AG10803 (cell line): ENCODE data around the gene AVPR2.

Source experiments
- DNase-seq: peaks from one replicate; pipeline ENCODE4 v3.0.0; 2010; ENCODE audit warnings: low read depth
- H3K4me3 ChIP-seq: 2 replicates; pipeline ENCODE4 v1.5.1; 2011; ENCODE audit warnings: mild to moderate bottlenecking, low read length, control low read depth
- CTCF ChIP-seq: conservative IDR thresholded peaks from 2 replicates; pipeline ENCODE4 v1.5.1; 2011; ENCODE audit warnings: mild to moderate bottlenecking, low read length, control low read depth, inconsistent platforms

Gene AVPR2

GRCh38 chrX:153876112-153876491 is 28.4 kb upstream of the AVPR2 start:
- no peak for TF ChIP-seq CTCF
- no peak for DNase-seq
- H3K4me3 ChIP-seq, result no peak overlapping the region

DNA sequence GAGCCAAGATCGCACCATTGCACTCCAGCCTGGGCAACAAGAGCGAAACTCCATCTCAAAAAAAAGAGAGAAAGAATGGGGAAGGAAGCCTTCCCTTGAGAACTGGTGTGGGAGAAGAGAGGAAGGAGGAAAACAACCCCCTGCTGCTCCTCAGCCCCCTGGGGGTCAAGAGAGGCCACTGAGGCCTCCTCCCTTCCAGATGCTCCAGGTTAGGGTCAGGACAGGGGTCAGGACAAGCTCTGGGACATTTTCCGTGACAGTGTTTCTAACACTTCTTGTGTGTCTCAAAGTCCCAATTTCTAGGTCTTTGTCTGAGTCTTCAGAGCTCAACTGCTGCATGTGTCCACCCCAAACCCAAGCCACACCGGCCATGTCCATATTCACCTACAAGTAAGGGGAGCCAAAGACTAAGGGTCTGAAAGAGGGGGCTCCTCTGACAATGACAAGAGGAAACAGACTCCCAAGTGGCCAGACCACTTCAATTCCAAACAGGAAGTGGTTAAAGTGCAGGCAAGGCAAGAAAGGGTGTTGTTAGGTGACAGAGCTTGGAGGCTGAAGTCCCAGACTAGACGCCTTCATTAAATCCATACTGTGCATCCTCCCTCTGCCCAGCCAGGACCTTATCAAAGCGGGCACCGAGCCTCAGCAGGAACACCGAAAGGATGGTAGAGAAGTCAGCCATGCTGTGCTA is 26.8 kb upstream of the AVPR2 start:
- no peak overlapping the region for H3K4me3 ChIP-seq
- no peak for DNase-seq
- TF ChIP-seq CTCF, result no peak

DNA sequence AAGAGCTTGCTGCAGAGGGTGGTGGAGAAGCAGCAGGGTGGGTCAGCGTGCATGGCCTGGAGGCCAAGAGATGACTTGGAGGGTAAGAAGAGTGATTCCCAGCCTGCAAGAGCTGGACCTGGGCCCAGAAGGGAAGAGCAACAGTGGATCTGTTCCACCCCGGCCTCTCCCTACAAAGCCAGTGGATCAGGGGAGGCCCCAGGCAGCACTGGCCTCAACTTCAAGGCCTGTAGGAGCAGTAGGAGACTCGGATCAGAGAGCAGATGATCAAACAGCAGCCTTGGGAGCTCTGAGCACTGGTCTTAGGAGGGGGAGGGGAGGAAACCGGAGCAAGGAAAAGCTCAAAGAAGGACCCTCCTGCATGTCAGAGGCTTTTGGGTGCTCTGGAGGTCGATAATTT is 26.1 kb upstream of the AVPR2 start:
- H3K4me3 ChIP-seq, result no peak overlapping the region
- DNase-seq, result no peak
- no peak for TF ChIP-seq CTCF

GRCh38 chrX:153878969-153879653 is 25.4 kb upstream of the AVPR2 start:
- DNase-seq, result no peak
- no peak overlapping the region for H3K4me3 ChIP-seq
- no peak for TF ChIP-seq CTCF

- TF ChIP-seq CTCF, result no peak
- no peak for DNase-seq
- H3K4me3 ChIP-seq, result no peak overlapping the region
Measured at GRCh38 chrX:153879741-153880439, 24.6 kb upstream of the AVPR2 start.

DNA sequence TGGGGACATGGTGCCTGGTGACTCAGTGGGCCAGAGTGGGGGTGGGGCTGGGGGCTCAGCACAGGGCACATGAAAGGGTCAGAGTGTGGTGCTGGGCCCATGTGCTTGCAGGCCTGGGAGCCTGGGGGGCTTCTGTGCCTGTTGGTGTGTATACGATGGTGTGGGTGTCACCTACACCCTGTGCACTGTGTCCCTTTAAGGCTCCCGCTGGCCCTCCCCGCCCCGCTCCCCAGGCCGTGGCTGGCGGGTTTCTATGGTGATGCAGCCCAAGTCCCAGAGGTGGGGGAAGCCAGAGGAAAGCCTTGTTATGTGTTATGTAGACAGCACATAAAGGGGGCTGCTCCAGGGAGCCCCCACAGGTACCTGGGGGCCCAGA is 24.0 kb upstream of the AVPR2 start:
- no peak for DNase-seq
- H3K4me3 ChIP-seq, result no peak overlapping the region
- no peak for TF ChIP-seq CTCF

DNA sequence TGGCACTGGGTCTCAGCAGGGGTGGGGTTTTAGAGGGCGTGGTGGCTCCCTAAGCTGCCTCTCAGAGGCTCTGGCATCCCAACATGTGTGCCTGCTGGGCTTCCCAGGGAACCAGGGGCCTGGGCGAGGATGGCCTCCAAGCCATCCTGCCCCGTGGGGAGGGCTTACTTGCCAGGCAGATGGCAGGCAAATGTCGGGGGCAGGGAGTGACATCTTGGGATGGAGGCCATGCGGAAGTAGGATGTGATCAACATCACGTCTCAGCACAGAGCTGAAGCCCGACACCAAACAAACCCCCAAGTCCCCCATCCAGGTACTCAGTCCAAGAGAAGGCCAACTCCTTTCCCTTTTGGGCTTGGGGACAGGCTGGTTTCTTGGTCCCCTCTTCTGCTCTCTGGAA is 23.2 kb upstream of the AVPR2 start:
- no peak for DNase-seq
- TF ChIP-seq CTCF, result no peak
- H3K4me3 ChIP-seq, result no peak overlapping the region
